Mucosa of stomach (tissue), 1 donor: Measurements from ENCODE around the gene RDX.

Experiments
- H3K27me3 ChIP-seq: one replicate; pipeline ENCODE4 v1.7.0; 2013; ENCODE audit warnings: mild to moderate bottlenecking, low read length; ENCODE audit not compliant: control insufficient read depth, insufficient read depth
- H3K36me3 ChIP-seq: one replicate; pipeline ENCODE4 v1.7.0; 2013; ENCODE audit warnings: low read length; ENCODE audit not compliant: control insufficient read depth, insufficient read depth
- H3K4me1 ChIP-seq: one replicate; pipeline ENCODE4 v1.7.0; 2013; ENCODE audit warnings: mild to moderate bottlenecking, low read length; ENCODE audit not compliant: control insufficient read depth, insufficient read depth
- H3K4me3 ChIP-seq: one replicate; pipeline ENCODE4 v1.7.0; 2013; ENCODE audit warnings: low read length
- H3K9ac ChIP-seq: one replicate; pipeline ENCODE4 v1.7.0; 2013; ENCODE audit warnings: mild to moderate bottlenecking, low read length, moderate library complexity
- H3K9me3 ChIP-seq: one replicate; pipeline ENCODE4 v1.7.0; 2013; ENCODE audit warnings: mild to moderate bottlenecking, low read length, moderate library complexity; ENCODE audit not compliant: control insufficient read depth
- donor health status: Pancreatic carcinoma.

RDX gene

GRCh38 chr11:110156503-110156902 lies 139.9 kb downstream of the RDX start:
- no peaks in the 10 kb centered on the region for H3K36me3 ChIP-seq
- no peaks in the 10 kb centered on the region for H3K27me3 ChIP-seq
- no peaks in the 10 kb centered on the region for H3K9me3 ChIP-seq
- H3K9ac ChIP-seq, result no peak overlapping the region
- H3K4me3 ChIP-seq, result no peak overlapping the region
- no peaks in the 10 kb centered on the region for H3K4me1 ChIP-seq

GRCh38 chr11:110153474-110153873 lies 142.9 kb downstream of the RDX start:
- no peak overlapping the region for H3K9ac ChIP-seq
- H3K27me3 ChIP-seq, result no peaks in the 10 kb centered on the region
- H3K9me3 ChIP-seq, result no peaks in the 10 kb centered on the region
- no peaks in the 10 kb centered on the region for H3K36me3 ChIP-seq
- H3K4me3 ChIP-seq, result no peak overlapping the region
- H3K4me1 ChIP-seq, result no peaks in the 10 kb centered on the region

- H3K9me3 ChIP-seq, result no peaks in the 10 kb centered on the region
- H3K9ac ChIP-seq, result no peak overlapping the region
- no peak overlapping the region for H3K4me3 ChIP-seq
- H3K4me1 ChIP-seq, result no peaks in the 10 kb centered on the region
- H3K36me3 ChIP-seq, result no peaks in the 10 kb centered on the region
- H3K27me3 ChIP-seq, result no peaks in the 10 kb centered on the region
Observed at GRCh38 chr11:110152199-110152598, 144.2 kb downstream of the RDX start.

GRCh38 chr11:110148775-110149744 lies 147.4 kb downstream of the RDX start:
- no peak overlapping the region for H3K9ac ChIP-seq
- H3K4me3 ChIP-seq, result no peak overlapping the region
- H3K27me3 ChIP-seq, result no peaks in the 10 kb centered on the region
- H3K9me3 ChIP-seq, result no peaks in the 10 kb centered on the region
- H3K4me1 ChIP-seq, result no peaks in the 10 kb centered on the region
- H3K36me3 ChIP-seq, result no peaks in the 10 kb centered on the region

GRCh38 chr11:110147962-110148709 lies 148.3 kb downstream of the RDX start:
- Histone ChIP-seq H3K4me3 (no peak overlapping the region), H3K4me1 (no peaks in the 10 kb centered on the region), H3K27me3 (no peaks in the 10 kb centered on the region), H3K9ac (no peak overlapping the region), H3K36me3 (no peaks in the 10 kb centered on the region), H3K9me3 (no peaks in the 10 kb centered on the region)

- Histone ChIP-seq H3K9ac (no peak overlapping the region), H3K36me3 (no peaks in the 10 kb centered on the region), H3K4me3 (no peak overlapping the region), H3K4me1 (no peaks in the 10 kb centered on the region), H3K9me3 (no peaks in the 10 kb centered on the region), H3K27me3 (no peaks in the 10 kb centered on the region)
Observed at GRCh38 chr11:110141812-110142211, 154.6 kb downstream of the RDX start.

GRCh38 chr11:110134110-110134509 lies 162.3 kb downstream of the RDX start:
- Histone ChIP-seq H3K4me1 (no peaks in the 10 kb centered on the region), H3K9ac (no peak overlapping the region), H3K4me3 (no peak overlapping the region)

GRCh38 chr11:110133160-110133559 lies 163.3 kb downstream of the RDX start:
- Histone ChIP-seq H3K4me1 (no peaks in the 10 kb centered on the region), H3K4me3 (no peak overlapping the region), H3K9me3 (no peaks in the 10 kb centered on the region), H3K27me3 (no peaks in the 10 kb centered on the region), H3K36me3 (no peaks in the 10 kb centered on the region), H3K9ac (no peak overlapping the region)

More at GRCh38 chr11:110134110-110134509, 162.3 kb downstream of the RDX start:
- Histone ChIP-seq H3K36me3 (no peaks in the 10 kb centered on the region), H3K27me3 (no peaks in the 10 kb centered on the region), H3K9me3 (no peaks in the 10 kb centered on the region)

- H3K9me3 ChIP-seq, result no peaks in the 10 kb centered on the region
- no peak overlapping the region for H3K4me3 ChIP-seq
- no peak overlapping the region for H3K9ac ChIP-seq
- H3K27me3 ChIP-seq, result no peaks in the 10 kb centered on the region
- H3K36me3 ChIP-seq, result no peaks in the 10 kb centered on the region
- H3K4me1 ChIP-seq, result no peaks in the 10 kb centered on the region
Observed at GRCh38 chr11:110131386-110132123, 164.9 kb downstream of the RDX start.

GRCh38 chr11:110130642-110131238 lies 165.7 kb downstream of the RDX start:
- Histone ChIP-seq H3K36me3 (no peaks in the 10 kb centered on the region), H3K9me3 (no peaks in the 10 kb centered on the region), H3K27me3 (no peaks in the 10 kb centered on the region), H3K9ac (no peak overlapping the region), H3K4me3 (no peak overlapping the region), H3K4me1 (no peaks in the 10 kb centered on the region)

GRCh38 chr11:110128161-110128560 lies 168.3 kb downstream of the RDX start:
- Histone ChIP-seq H3K4me3 (no peak overlapping the region), H3K36me3 (no peaks in the 10 kb centered on the region), H3K9me3 (no peaks in the 10 kb centered on the region), H3K9ac (no peak overlapping the region), H3K27me3 (no peaks in the 10 kb centered on the region), H3K4me1 (no peaks in the 10 kb centered on the region)
